Anterior cingulate cortex (tissue), 58 donors: ENCODE results near the gene FNDC7.
"Not testable (repeated sequence)": the region's sequence is repeated elsewhere in the genome, so short reads cannot be mapped to it uniquely, and the experiment has no call there.

Experiments
- DNase-seq, 58 donors: peaks; one replicate each; lab custom pipeline; 2025; lab: John Stamatoyannopoulos, UW

FNDC7 gene, protein sequence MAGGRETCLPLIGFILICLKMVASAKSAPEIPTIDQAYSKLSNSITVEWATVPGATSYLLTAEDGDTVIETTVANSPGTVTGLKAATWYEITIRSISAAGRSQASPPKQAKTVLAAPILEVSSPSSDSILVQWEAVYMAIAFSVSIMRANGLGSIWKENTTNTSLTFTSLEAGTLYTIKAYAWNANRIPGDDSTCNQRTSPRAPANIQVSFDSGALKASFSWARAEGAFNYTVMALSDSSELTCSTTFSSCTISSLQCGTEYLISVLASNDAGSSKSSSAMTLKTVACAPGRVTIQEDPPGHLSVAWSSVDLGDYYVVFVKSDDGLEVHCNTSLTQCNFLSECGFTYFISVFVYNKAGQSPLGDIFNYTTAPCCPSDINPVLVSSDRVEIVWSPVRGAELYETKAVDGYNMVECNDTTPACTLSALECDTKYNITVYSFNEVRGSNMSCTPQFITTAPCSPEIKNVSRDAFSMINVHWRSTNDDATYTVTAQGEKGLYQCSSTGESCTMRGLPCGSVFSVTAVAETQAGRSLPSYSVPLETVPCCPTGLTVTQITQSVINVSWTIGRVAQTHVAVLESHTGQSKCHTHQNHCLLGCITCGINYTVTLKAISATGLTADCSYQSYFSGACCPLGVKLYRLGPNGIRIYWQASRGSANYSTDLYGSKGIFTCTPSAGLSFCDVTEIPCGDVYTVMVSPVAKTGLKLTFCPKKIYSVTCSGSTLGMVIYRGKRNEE

DNA sequence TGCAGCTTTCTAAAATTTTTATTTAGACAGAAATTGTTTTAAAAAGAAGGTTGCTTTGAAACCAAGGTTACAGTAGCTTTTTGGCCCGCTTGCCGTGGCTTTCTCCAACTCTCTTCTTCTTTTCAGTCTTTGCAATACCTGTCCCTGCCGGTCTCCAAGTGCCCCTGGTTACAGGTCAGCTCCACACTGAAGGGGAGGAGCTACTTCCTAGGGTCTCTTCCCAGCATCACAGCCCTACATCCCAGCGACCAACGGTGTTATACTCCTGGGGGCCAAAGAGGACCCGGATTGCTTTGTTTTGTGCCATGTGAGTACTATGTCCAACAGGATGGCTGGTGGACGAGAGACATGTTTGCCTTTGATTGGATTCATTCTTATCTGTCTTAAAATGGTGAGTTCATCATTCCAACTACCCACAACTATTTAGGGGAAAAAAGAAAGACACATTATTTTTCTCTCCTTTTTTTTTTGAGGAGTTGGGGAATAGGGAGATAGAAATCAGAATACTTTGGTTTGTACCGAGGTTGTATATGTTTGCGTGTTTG lies at the start of gene FNDC7:
FNDC7 (plus strand) TSS at position 303 of the 545 bp plus-strand sequence; CDS start at position 329, 26 bp downstream.
- no peak for DNase-seq

DNA sequence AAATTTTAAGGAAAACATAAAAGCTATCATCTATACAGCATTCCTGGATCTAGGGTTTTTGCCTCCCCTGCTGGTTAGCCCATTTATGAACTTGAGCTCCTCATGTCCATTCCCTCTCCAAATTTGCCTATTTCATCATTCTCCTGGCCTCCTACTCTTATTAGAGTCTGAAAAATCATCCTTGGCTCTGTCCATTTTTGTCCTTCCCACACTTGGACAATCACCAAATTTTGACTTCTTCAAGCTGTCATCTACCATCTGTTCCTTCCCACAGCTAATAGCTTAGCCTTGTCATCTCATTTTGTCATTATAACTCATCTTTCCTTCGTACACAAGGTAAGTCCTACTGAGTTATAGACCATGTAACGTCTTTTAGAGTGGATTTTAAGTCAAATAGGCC lies 49.6 kb upstream of the FNDC7 start:
- no peak for DNase-seq

DNA sequence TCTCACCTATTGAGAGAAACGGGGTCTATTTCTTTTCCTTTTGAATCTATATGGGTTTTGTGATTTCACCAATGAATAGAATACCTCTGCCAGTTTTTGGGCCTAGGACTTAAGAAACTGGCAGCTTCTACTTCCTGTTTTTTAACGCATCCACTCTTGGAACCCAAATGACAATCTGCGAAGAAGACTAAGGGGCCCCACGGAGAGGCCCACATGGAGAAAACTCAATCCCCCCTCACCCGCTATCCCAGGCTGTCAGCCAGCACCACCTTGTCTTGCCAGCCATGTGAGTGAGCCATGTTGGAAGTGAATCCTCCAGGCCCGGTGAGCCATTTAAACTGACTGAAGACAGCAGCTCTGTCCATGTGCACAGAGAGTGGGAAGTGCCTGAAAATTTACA lies 48.2 kb upstream of the FNDC7 start:
- no peak for DNase-seq

DNA sequence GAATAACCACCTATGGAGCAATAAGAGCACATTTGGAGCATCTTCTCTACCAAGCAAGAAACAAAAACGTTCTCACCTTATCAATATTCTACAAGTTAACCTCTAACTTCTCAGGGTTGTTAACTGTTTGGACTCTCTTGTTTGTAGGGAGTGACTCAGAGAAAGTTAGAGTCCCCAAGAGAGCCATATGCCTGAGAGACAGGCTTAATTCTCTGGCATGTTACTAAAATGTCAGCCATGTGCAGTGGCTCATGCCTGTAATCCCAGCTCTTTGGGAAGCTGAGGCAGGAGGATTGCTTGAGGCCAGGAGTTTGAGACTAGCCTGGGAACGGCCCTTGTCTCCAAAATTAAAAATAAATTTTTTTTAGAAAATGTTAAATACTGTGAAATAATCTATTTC lies 47.6 kb upstream of the FNDC7 start:
- no peak for DNase-seq

DNA sequence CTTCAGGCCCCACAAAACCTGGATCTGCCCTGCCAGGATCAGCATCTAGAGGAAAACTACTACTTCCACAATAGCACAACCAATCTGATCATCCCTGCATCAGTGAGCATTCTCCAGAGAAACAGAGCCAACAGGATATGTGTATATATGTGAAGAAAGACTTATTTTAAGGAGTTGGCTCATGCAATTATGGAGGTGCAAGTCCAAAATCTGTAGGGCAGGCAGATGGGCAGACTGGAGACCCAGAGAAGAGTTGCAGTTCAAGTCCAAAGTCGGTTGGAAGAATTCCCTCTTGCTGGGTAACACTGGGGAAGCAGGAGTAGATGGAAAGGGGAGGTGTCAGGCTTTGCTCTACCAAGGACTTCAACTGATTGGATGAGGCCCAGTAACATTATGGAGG lies 46.9 kb upstream of the FNDC7 start:
- DNase-seq = no peak

DNA sequence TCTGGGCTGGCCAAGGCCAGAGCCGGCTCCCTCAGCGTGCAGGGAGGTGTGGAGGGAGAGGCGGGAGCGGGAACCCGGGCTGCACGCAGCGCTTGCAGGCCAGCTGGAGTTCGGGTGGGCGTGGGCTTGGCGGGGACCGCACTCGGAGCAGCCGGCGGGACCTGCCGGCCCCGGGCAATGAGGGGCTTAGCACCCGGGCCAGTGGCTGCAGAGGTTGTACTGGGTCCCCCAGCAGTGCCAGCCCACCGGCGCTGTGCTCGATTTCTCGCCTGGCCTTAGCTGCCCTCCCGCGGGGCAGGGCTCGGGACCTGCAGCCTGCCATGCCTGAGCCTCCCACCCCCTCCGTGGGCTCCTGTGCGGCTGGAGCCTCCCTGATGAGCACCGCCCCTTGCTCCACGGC lies 45.3 kb upstream of the FNDC7 start:
- not testable (repeated sequence) for DNase-seq

DNA sequence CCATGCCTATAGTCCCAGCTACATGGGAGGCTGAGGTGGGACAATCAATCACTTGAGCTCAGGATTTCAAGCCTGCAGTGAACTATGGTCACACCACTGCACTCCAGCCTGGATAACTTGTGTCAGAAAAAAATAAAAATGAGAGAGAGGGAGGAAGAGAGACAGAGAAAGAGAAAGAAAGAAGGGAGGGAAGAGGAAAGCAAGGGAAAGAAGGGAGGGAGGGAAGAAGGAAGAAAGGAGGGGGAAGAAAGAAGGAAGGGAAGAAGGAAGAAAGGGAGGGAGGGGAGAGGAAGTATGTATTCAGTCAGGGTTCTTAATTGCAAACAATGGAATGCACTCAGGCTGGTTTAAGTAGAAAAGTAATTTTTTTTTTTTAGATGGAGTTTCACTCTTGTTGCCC lies 43.9 kb upstream of the FNDC7 start:
- DNase-seq = no peak

DNA sequence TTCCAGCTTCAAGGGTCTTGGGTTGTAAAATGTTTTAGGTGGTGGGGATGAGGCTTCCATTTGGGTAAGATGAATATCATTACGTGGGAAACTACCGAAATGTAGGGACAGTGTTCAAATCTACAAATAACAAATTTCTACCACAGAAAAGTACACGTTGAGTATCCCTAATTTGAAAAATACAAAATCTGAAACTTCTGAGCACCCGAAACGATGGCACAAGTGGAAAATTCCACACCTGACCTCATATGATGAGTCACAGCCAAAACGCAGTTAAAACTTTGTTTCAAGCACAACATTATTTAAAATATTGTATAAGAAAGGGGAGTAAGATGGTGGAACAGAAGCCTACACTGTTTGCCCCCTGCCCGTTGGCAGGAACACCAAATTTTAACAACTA lies 43.0 kb upstream of the FNDC7 start:
- DNase-seq = no peak

DNA sequence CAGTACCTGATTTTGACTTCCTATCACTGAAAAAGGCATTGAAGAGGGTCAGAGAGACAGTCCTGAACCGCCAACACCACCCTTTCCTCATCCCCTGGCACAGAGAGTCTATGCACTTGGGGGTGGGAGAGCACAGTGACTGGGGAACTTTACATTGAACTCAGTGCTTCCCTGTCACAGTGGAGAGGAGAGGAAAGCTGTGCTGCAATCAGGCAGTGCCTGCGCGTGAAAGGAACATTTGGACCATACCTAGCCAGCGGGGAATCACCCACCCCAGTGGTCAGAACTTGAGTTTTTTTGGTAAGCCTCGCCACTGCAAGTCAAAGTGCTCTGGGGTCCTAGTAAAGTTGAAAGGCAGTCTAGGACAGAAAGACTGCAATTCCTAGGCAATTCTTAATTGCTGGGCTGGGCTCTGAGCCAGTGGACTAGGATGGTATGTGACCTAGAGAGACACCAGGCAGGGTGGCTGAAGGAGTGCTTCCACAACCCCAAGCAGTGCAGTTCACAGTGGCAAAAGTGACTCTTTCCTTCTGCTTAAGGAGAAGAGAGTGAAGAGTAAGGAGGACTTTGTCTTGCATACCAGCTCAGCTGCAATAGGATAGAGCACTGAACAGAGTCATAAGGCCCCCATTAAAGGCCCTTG lies 42.5 kb upstream of the FNDC7 start:
- no peak for DNase-seq

DNA sequence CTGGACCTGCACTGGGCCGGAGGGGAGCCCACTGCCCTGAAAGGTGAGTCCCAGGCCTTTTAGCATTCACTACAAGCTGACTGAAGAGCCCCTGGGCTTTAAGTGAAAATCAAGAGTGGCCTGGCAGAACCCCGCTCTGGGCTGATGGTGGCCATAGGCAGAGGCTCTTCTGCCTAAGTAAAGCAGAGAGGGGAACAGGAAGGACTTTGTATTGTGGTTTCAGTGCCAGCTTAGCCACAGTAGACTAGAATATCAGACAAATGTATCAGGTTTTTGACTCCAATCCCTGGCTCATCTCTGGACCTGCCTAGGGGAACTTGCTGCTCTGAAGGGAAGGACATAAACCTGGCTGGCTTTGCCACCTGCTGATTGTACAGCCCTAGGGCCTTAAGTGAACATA lies 41.6 kb upstream of the FNDC7 start:
- no peak for DNase-seq

DNA sequence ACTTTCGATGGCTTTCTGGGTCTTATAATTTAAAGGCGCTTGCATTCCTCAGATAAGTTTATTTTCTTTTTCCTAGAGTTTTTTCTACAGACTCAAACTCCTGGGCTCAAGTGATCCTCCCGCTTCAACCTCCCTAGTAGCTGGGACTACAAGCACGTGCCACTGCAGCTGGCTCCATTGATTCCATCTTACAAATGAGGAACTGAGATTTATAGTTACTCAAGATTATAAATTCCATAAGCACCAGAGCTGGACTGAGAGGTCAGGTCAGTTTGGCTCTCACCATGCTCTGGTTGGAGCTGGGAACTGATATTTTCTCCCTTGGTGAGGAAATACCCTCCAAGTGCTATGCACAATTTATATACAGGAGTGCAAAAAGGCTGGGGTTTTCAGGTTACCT lies 34.0 kb upstream of the FNDC7 start:
- no peak for DNase-seq

DNA sequence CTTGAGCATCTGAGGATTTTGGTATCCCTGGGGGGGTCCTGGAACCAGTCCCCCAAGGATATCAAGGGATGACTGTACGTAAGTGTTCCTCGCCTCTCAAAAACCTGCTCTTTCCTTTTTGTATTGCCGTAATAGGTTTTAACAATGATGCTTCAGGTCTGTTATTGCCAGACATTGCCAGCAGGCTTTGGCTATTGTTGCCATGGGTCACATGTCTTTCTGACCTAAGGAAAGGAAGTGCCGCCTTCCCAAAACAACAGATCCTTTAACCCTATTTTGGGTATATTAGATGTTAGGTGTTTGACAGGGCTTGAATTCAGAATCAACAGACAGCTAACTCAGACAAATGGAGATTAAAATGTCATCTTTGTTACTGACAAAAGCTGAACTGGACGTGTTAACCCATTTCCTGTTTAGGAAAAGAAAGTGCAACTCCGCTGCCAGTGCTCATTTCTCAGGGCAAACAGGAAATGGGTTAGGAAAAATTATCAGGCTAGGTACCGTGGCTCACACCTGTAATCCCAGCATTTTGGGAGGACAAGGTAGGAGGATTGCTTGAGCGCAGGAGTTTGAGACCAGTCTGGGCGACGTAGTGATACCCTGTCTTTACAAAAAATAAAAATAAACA lies 33.0 kb upstream of the FNDC7 start:
- no peak for DNase-seq

DNA sequence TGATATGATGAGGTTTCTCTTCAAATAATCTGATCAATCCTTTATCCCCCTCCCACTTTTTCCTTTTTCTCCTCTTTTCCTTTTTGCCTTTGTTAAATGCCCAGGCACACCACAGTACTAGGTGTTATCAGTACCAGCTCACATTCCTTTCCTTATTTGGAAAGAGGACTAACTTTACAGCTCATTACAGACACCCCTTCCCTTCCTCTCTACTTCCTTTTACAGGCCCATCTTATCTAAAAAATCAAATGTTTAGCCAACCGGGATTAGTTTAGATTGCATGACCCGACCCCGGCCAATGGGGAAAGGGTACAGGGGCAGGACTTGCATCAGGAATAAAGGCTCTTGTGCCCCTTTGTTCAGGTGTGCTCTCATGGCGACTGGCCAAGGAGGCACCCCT lies 31.0 kb upstream of the FNDC7 start:
- DNase-seq = not testable (repeated sequence)

DNA sequence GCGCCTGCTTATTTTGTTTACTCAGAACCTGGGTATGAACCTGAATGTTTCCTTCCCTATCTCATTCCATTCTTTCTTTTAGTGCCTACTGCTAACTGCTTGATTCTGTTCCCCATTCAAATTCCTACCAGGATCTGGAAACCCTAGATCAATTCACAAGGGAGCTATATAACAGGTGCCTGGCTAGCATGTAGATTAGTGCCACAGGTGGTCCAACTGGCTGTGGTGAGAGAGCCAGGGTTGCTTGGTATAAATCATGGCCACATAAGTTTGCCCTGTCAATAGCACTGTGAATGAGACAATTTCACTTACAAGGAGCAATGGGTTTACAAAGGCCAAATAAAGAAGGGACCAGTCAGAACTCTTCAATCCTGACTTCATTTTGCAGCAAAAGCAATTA lies 27.2 kb upstream of the FNDC7 start:
- no peak for DNase-seq

DNA sequence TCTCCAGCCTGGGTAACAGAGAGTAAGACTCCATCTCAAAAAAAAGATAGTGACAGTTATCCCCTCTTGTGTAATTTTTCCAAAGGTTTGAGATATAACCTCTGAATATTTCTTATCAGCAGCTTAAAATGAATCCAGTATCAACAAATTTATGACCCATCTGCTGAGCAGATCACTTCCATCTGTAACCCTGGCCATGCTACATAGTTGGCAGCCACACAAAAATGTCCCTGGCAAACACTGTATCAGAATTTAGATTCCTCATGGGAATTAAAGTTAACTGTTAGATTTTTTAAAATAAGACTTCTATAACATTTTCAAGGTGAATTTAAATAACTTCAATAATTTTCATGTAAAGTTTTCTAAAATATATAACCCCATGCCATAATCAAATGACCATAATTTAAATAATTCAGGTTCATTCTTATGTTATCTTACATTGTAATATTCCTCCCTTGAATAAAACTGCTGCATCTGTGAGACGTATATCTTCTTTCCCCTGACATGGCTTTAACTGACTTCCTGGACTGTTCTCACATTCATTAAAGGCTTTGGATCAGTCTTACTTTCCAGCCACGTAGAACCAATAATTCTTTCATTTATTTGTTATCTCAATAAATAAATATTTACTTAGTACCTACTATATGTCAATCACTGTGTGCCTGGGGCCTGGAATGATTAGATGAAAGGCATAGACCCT lies 25.9 kb upstream of the FNDC7 start:
- no peak for DNase-seq

DNA sequence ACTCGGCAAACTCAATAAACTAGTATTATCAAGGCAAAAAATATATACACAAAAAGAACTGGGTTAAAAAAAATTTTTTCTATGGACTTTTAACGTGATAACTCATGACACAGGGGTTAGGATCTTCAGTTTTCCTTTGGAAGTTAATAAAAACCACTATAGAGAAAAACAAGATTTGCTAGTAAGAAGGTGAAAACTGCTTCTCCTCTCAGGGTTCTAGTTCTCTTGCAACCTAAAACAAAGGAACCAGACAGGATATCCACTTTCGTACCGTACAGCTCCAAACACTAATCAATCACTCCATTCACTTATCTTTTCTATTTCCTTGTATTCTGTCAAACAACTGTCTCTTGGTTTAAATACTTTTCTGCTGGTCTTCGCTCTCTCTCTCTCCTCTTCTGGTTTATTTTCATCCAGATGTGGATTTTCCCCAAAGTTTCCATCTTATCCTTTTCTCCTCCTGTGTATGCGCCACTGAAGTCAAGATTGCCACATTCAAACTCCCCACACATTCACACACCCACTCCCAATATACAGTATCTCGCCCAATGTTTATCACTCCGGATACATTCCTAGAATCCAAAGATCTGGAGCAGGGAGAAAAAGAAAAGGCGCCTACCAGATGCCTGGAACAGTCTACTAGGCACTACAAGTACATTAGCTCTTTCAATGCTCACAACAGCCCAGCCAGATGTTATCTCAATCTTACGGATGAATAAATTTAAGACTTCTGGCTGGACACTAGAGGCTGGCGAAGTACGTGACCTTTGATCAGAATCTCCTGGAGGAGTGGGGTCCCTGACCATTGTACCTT lies 21.4 kb upstream of the FNDC7 start:
- DNase-seq = no peak

DNA sequence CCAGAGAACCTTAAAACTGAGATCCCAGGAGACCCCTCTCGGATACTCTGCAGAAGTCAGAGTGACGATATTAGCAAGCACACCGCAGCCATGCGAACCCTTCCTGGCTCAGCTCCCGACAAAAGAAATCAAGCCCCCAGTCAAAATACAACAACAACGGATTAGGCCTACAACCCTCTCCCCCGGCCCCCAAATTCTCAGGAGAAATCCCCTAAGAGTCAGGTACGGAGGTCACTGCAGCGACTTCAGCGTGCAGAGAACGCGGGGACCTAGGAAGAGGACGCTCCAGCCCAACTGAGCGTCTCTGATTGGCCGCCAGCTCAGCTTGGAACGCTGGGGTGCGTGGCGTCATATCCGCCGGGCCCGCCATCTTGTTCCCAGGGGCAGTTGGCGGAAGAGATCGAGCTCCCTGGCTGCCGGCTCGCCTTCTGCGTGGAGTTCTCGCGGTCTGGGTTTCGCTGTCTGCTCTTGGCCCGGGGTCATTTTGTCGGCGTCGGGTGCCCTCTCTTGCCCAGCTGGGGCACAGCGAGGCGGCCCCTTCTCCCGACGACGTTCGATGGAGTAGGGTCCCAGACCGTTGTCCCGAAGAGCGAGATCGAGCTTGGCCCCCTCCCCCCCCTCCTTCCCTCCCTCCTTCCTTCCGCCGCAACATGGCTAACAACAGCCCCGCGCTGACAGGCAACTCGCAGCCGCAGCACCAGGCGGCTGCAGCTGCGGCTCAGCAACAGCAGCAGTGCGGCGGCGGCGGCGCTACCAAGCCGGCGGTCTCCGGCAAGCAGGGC lies 20.6 kb upstream of the FNDC7 start, which contains the start of gene PRPF38B:
PRPF38B (plus strand) TSS at position 369 of the 782 bp plus-strand sequence; CDS start at position 651, 282 bp downstream.
- DNase-seq = peak; percentile 48 to 97 (median 92)
